HepG2 (cell line): ENCODE results near the gene RNF38. TPM values are rescaled to one million over a fixed set of nuclear protein-coding genes. Genes with fewer than 3 reads are reported as not detected.

Experiments
- ATAC-seq: fragments of 200-7000 bp; cut with Tn5 transposase; 3 replicates; pipeline ENCODE4 v1.9.1; 2020; ENCODE audit warnings: mild to moderate bottlenecking, moderate library complexity
- BruUV-seq: library from RNA; stranded (reverse); fragments of 400-500 nt; replicated peaks from 2 replicates; lab custom pipeline; 2021; lab: Mats Ljungman, UMichigan
- CTCF ChIA-PET: fragments of 300-600 bp; formaldehyde crosslinking; extraction: SDS; loops from one replicate; lab custom pipeline; 2021; ENCODE audit warnings: low total read pairs, inconsistent platforms, low intra/inter-chr PET ratio; lab: Yijun Ruan, JAX
- POLR2A ChIA-PET: fragments of 350-600 bp; sonication (Branson Sonifier 250); formaldehyde crosslinking; loops from one replicate; lab custom pipeline; 2020; ENCODE audit warnings: antibody characterized with exemption, inconsistent platforms; lab: Yijun Ruan, JAX
- DNase-seq: peaks from one replicate; pipeline ENCODE4 v3.0.0-alpha.2; 2015; ENCODE audit warnings: low spot score
- FAIRE-seq: peaks from 3 replicates; lab custom pipeline; 2011; peaks lifted over from hg19 to GRCh38; lab: Jason Lieb, UNC
- H2AFZ ChIP-seq: one replicate; pipeline ENCODE4 v1.6.1; 2011; ENCODE audit warnings: low read length, inconsistent platforms
- H3K27ac ChIP-seq: fragments of 300-600 bp; 3 replicates; pipeline ENCODE4 v1.8.0; 2011; ENCODE audit warnings: mixed run types, mild to moderate bottlenecking, mixed read lengths, low read length, inconsistent platforms; ENCODE audit not compliant: insufficient read depth; ENCODE audit errors: extremely low read length
- H3K27me3 ChIP-seq, 2 experiments: fragments of 200-600 bp in 1 of 2; 2 replicates in 1 of 2; 3 replicates in 1 of 2; pipeline versions ENCODE4 v1.6.0 to v1.8.0; 2011; ENCODE audit warnings: low read length in 2 of 2, mild to moderate bottlenecking in 2 of 2, moderate library complexity in 2 of 2, inconsistent platforms in 1 of 2; ENCODE audit not compliant: insufficient read depth in 2 of 2, control insufficient read depth in 1 of 2
- H3K36me3 ChIP-seq, 2 experiments: fragments of 200-600 bp in 1 of 2; replicated peaks in 1 of 2; 2 replicates in 1 of 2; 3 replicates in 1 of 2; pipeline versions ENCODE4 v1.5.1 to v1.8.0; 2011; ENCODE audit warnings: low read length in 2 of 2, inconsistent platforms in 1 of 2; ENCODE audit not compliant: insufficient read depth in 2 of 2, control insufficient read depth in 1 of 2
- H3K4me1 ChIP-seq: 2 replicates; pipeline ENCODE4 v1.5.1; 2012; ENCODE audit warnings: low read length, inconsistent platforms; ENCODE audit not compliant: insufficient read depth
- H3K4me2 ChIP-seq: 2 replicates; pipeline ENCODE4 v1.6.0; 2011; ENCODE audit warnings: low read depth, low read length, inconsistent platforms
- H3K4me3 ChIP-seq, 3 experiments: fragments of 200-600 bp in 1 of 3; sonication (generic), shearing (Covaris generic) in 1 of 3; replicated peaks in 1 of 3; 2 replicates each; pipeline ENCODE4 v1.5.1; 2011 to 2016; ENCODE audit warnings: low read length in 3 of 3, inconsistent platforms in 2 of 3, low read depth in 2 of 3, mild to moderate bottlenecking in 2 of 3, control low read depth in 1 of 3, mixed read lengths in 1 of 3; ENCODE audit not compliant: insufficient read depth in 1 of 3
- H3K79me2 ChIP-seq: one replicate; pipeline ENCODE4 v1.6.1; 2011; ENCODE audit warnings: low read length, inconsistent platforms; ENCODE audit not compliant: insufficient read depth
- H3K9ac ChIP-seq: 2 replicates; pipeline ENCODE4 v1.6.0; 2011; ENCODE audit warnings: mild to moderate bottlenecking, low read depth, low read length, inconsistent platforms; ENCODE audit not compliant: insufficient read depth
- H3K9me3 ChIP-seq: 2 replicates; pipeline ENCODE4 v1.5.1; 2012; ENCODE audit warnings: mild to moderate bottlenecking, low read length
- H4K20me1 ChIP-seq: 2 replicates; pipeline ENCODE4 v1.6.0; 2011; ENCODE audit warnings: inconsistent platforms, mild to moderate bottlenecking, low read length, moderate library complexity; ENCODE audit not compliant: insufficient read depth
- NPAS2 ChIP-seq: sonication (generic); formaldehyde crosslinking; IDR thresholded peaks from 2 replicates; pipeline ENCODE4 v1.8.0; 2022; ENCODE audit warnings: mild to moderate bottlenecking, missing genetic modification reagents, borderline replicate concordance
- REXO4 ChIP-seq: sonication (generic); formaldehyde crosslinking; IDR thresholded peaks from 2 replicates; pipeline ENCODE4 v1.8.0; 2022; ENCODE audit warnings: missing genetic modification reagents, mild to moderate bottlenecking, borderline replicate concordance
- SOX13 ChIP-seq, 3 experiments: fragments of 450-650 bp in 1 of 3; sonication (generic) in 1 of 3; formaldehyde crosslinking in 1 of 3; IDR thresholded peaks in 2 of 3; conservative IDR thresholded peaks in 1 of 3; 2 replicates each; pipeline versions ENCODE4 v1.5.0 to v1.6.1; 2016 to 2020; ENCODE audit warnings: antibody characterized with exemption in 1 of 3, mild to moderate bottlenecking in 1 of 3, missing compliant biosample characterization in 1 of 3, missing genetic modification reagents in 1 of 3, moderate library complexity in 1 of 3
- SP1 ChIP-seq, 2 experiments: fragments of 450-650 bp in 1 of 2; sonication (generic) in 1 of 2; formaldehyde crosslinking in 1 of 2; IDR thresholded peaks; 2 replicates each; pipeline versions ENCODE4 v1.4.0 to v1.6.1; 2016 to 2020; ENCODE audit warnings: missing genetic modification reagents in 1 of 2
- ZNF335 ChIP-seq: sonication (generic); formaldehyde crosslinking; IDR thresholded peaks from 2 replicates; pipeline ENCODE4 v1.4.0; 2020; ENCODE audit warnings: missing genetic modification reagents
- ZNF343 ChIP-seq: sonication (generic); formaldehyde crosslinking; IDR thresholded peaks from 2 replicates; pipeline ENCODE4 v1.4.0; 2020; ENCODE audit warnings: mild to moderate bottlenecking, missing genetic modification reagents
- ZNF879 ChIP-seq: sonication (generic); formaldehyde crosslinking; IDR thresholded peaks from 2 replicates; pipeline ENCODE4 v1.8.1; 2023; ENCODE audit warnings: missing genetic modification reagents
- WGBS: methylation state at CpG from one replicate; pipeline ENCODE4 v1.1.6; 2017; ENCODE audit warnings: low lambda C conversion rate; 5-methylcytosine and 5-hydroxymethylcytosine counted together
- in situ Hi-C: cut with HindIII; loops from 2 replicates; pipeline ENCODE4 v1.10.0; 2017; ENCODE audit warnings: low pct_unique_long_range_greater_than_20kb; ENCODE audit not compliant: extremely low pct_ligation_motif_present
- intact Hi-C: fragments of 100-400 bp; cut with micrococcal nuclease; formaldehyde crosslinking; loops from one replicate; pipeline ENCODE4 v1.10.0; 2022; ENCODE audit not compliant: unreplicated experiment
- polyA plus RNA-seq, 8 experiments: library from polyadenylated mRNA; depleted of rRNA in 3 of 8; stranded (reverse) in 7 of 8; unstranded in 1 of 8; fragments of >200 nt; fragmentation: Illumina TruSeq in 4 of 8; extraction: Trizol in 4 of 8; gene quantifications; 2 replicates each; pipeline versions ENCODE4 v1.2.1 to v1.2.3, GENCODE V29; 2011 to 2016; ENCODE audit warnings: low read depth in 4 of 8, missing spikeins in 1 of 8, mixed read lengths in 1 of 8; ENCODE audit not compliant: insufficient read depth in 1 of 8
- total RNA-seq, 5 experiments: library from RNA; depleted of rRNA; stranded (reverse); fragments of >200 nt; fragmentation: Illumina TruSeq; extraction: Trizol; gene quantifications; 2 replicates each; pipeline ENCODE4 v1.2.3, GENCODE V29; 2016; ENCODE audit warnings: low read depth in 1 of 5

The RNF38 gene
- total and polyA plus RNA-seq, 2 of the 13 experiments (the other 11 are each of a cell fraction or from before 2014, with no cell fraction given), result 9.1 to 32.1 TPM

DNA sequence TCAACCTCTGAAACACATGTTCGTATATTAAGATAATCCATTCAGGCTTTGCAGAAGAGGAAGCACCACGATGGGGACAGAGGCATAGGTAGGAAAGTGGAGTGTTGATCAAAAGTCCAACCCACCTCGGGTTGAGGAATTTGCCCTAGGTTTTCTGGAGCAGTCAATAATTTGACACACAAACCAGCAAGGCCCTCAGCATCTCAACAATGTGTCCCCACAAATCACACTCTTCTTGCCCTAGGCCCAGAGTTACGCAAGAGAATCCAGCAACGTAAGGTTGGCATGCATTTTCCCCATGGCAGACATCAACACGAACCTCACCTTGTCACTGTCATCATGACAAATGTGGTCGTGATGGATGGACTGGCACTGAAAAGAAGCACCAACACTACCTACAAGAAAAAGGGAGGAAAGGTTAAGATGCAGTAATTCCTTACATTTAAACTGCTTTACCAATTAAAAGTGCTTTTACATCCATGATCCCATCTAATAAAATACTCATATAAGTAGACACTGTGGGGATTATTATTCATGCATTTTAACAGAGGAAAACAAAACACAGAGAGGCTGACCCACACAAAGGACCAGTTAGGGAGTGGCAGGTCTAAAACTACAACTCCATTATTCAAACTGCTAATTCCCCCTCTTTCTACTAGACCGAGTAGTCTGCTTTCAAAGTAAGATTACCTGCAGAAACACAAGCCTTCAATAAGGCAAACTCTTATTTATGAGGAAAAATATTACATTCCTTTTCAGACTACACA, 24.4 kb upstream of the RNF38 start (continued):
- no peak for TF ChIP-seq ZNF335 (CRISPR knock-in tag)

DNA sequence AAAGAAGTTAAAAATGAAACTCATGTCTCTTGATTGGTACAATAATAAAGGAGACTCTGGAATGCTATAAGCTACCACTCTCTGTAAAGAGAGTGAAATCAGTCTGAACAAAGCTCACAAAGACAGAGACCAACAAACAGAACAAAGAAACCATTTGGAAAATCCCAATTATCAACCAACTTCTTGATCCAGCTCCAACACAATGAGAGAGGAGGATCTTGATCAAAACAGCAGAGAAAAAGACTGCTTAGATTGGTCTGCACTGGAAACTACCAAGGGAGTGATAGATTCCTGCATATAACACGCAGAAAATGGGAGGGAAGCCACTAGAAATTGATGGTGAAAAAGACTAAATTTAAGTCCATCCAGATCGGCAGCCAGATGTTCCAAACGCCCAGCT, 23.1 kb upstream of the RNF38 start:
- in situ Hi-C loops, result no loop called here

DNA sequence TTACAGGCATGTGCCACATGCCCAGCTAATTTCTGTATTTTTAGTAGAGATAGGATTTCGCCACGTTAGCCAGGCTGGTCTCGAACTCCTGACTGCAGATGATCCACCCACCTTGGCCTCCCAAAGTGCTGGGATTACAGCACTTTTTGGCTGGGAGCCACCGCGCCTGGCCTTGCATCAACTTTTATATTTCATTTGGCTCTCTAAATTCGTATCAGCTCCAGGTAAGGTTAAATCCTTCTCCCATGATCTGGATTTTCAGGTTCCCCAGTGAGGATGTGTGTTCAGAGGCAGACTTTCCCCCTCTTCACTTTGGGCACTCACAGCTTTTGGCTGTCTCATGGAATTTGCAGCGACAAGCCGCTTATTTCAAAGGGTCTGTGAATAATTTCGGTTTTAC, 16.8 kb upstream of the RNF38 start:
- Histone ChIP-seq H3K36me3 (no peaks in the 10 kb centered on the region), H3K4me2 (no peak overlapping the region), H3K9ac (no peak overlapping the region), H3K9me3 (no peaks in the 10 kb centered on the region), H3K27me3 (no peaks in the 10 kb centered on the region), H2AFZ (no peak overlapping the region), H3K27ac (no peak overlapping the region), H3K4me1 (peaks cover 41% of the 10 kb centered on the region), H3K4me3 (no peak overlapping the region), H3K79me2 (no peaks in the 10 kb centered on the region), H4K20me1 (no peaks in the 10 kb centered on the region)
- ChIA-PET CTCF (no interaction called here), POLR2A (no interaction called here)
- in situ Hi-C loops, result no loop called here
- TF ChIP-seq ZNF879 (no peak), SP1 (IDR thresholded peaks at IDR 0.05) (no peak), SP1 (CRISPR knock-in tag; IDR thresholded peaks at IDR 0.05) (no peak), ZNF343 (CRISPR knock-in tag) (no peak), REXO4 (CRISPR knock-in tag) (no peak)
- no peak for DNase-seq
- BruUV-seq, result no TSS peak
- 96% methylated on average over 9 of the region's 9 CpGs for WGBS
- FAIRE-seq, result no peak
- intact Hi-C loops, result no loop called here
- no peak for ATAC-seq

More for the DNA sequence above, 23.1 kb upstream of the RNF38 start:
- CTCF ChIA-PET, result no interaction called here
- no peak overlapping the region for H3K4me3 ChIP-seq
- no peak overlapping the region for H2AFZ ChIP-seq
- TF ChIP-seq SOX13 (IDR thresholded peaks at IDR 0.05) (no peak), SOX13 (CRISPR knock-in tag; conservative IDR thresholded peaks at IDR 0.05 in 1 of 2, IDR thresholded peaks at IDR 0.05 in 1 of 2) (peak in 1 of 2 experiments; percentile 66; a peak in 1 of 4 replicates), NPAS2 (no peak)
- peak overlapping the region; percentile 63 for H3K27ac ChIP-seq
- POLR2A ChIA-PET, result no interaction called here
- peaks cover 63% of the 10 kb centered on the region for H3K4me1 ChIP-seq
- DNase-seq, result peak; percentile 32
- H3K79me2 ChIP-seq, result peaks cover 7% of the 10 kb centered on the region
- no peak for ATAC-seq
- BruUV-seq, result no TSS peak
- no peaks in the 10 kb centered on the region for H3K9me3 ChIP-seq
- H3K9ac ChIP-seq, result no peak overlapping the region
- H3K27me3 ChIP-seq, result no peaks in the 10 kb centered on the region
- WGBS, result 83% methylated on average over 3 of the region's 3 CpGs
- no peaks in the 10 kb centered on the region for H3K36me3 ChIP-seq
- intact Hi-C loops, result no loop called here
- H3K4me2 ChIP-seq, result peak overlapping the region; percentile 52
- FAIRE-seq, result no peak
- H4K20me1 ChIP-seq, result no peaks in the 10 kb centered on the region
